Spleen (tissue), 7 donors: Measurements from ENCODE around the gene SERPINA9.

ENCODE experiments used
- CTCF ChIP-seq, 11 experiments: fragments of 200-600 bp in 7 of 11; fragments of 450-650 bp in 4 of 11; sonication (generic) in 4 of 11; IDR thresholded peaks in 8 of 11; conservative IDR thresholded peaks in 3 of 11; 1 replicate in 7 of 11; 2 replicates in 4 of 11; pipeline versions ENCODE4 v1.4.0 to v1.8.0; 2016 to 2021; ENCODE audit warnings: antibody characterized with exemption in 11 of 11, inconsistent platforms in 4 of 11, mild to moderate bottlenecking in 1 of 11
- POLR2A ChIP-seq, 3 donors: fragments of 450-650 bp; IDR thresholded peaks; one replicate each; pipeline ENCODE4 v1.5.1; 2017; ENCODE audit warnings: antibody characterized with exemption in 3 of 3, mild to moderate bottlenecking in 1 of 3
- POLR2AphosphoS5 ChIP-seq, 3 donors: sonication (generic); formaldehyde crosslinking; IDR thresholded peaks; one replicate each; pipeline ENCODE4 v1.5.1; 2017; ENCODE audit warnings: antibody characterized with exemption in 3 of 3
- donor health status: DM: no; HTN: no; CAD: no; lungs with moderate emphysema.
- donor health status: DM: no; HTN: no; CAD: no.
- donor health status: DM: no; HTN: no; CAD: no.

- TF ChIP-seq CTCF (IDR thresholded peaks at IDR 0.05 in 8 of 11, conservative IDR thresholded peaks at IDR 0.05 in 3 of 11) (peak in 9 of 11 experiments; percentile 21 to 61 (median 44)), POLR2AphosphoS5 (IDR thresholded peaks at IDR 0.05) (no peak), POLR2A (IDR thresholded peaks at IDR 0.05) (no peak)
These were observed 52.4 kb downstream of the SERPINA9 start for GRCh38 chr14:94423453-94424056.
